Activated CD4-positive, CD25-positive, alpha-beta regulatory T cell treated with anti-CD3 and anti-CD28 coated beads, Interleukin-2, amount 50 U/mL, for 72 hours (primary cell): ENCODE data around the gene FUT3.
"Not testable (repeated sequence)": the region's sequence is repeated elsewhere in the genome, so short reads cannot be mapped to it uniquely, and the experiment has no call there.

Experiments
- DNase-seq: peaks from one replicate; pipeline ENCODE4 v3.0.0; 2021

The FUT3 gene

DNA sequence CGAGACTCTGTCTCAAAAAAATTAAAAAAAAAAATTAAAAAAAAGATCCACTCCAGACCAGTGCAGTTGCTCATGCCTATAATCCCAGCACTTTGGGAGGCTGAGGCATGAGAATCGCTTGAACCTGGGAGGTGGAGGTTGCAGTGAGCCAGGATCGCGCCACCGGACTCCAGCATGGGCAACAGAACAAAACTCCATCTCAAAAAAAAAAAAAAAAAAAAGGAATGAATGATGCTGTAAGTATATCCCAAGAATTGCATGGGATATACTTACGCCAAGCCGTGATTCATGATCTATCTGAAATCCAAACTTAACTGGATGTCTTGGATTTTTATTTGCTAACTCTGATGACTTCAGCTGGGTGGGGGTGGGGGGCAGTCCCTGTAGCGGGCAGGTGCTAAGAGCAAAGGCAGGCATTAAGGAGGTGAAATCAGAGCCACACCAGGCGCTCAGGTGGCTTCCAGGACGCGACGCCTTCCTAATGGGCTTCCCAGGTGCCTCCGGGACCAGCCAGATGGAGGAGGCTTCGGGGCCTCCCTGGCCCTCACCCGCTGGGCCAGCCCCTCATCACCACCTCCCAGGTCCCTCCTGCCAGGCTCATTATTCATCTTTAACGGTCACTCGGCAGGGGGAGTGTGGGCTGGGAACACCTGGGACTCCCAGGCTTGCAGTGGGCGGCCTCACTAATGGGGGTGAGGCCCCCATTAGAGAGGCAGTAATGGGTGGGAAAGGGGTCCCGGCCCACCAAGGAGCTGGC is 30.5 kb upstream of the FUT3 start:
- no peak for DNase-seq

- no peak for DNase-seq
These were observed 29.4 kb upstream of the FUT3 start for GRCh38 chr19:5880604-5881078.

DNA sequence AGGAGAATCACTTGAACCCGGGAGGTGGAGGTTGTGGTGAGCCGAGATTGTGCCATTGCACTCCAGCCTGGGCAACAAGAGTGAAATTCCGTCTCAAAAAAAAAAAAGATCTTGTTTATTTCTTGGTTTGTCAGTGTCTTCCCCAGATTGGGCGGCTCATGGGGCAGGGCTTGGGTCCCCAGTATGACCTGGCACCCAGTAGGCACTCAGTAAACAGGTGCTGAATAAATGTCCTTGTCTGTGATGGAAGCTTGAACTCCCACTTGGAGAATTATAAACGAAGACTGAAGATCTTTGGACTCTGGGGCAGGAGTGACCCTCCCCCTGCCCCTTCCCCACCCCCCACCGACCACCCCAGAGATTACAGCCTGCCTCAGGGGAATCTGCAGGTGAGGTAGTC is 28.9 kb upstream of the FUT3 start:
- no peak for DNase-seq

DNA sequence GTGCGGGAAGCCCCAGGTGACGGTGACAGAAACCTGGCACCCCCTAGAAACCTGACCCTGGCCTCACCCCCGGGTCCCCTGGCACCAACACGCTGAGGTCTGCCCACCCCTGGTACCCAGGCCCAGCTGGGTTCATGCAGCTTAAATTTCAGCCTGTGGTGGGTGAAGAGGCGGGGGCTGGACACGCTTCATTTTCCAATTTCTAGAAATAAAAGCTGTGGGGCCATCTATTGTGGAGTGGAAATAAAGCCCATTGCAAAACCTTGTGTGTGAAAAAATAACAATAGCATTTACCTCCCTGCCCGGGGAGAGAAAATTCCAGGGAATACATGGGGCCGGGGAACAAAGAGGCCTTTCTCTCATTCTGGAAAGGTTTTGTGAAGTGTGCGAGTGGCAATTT is 26.6 kb upstream of the FUT3 start:
- no peak for DNase-seq

- DNase-seq: no peak
These were observed 26.2 kb upstream of the FUT3 start for GRCh38 chr19:5877427-5877826.

GRCh38 chr19:5874496-5874895 is 23.2 kb upstream of the FUT3 start:
- not testable (repeated sequence) for DNase-seq

DNA sequence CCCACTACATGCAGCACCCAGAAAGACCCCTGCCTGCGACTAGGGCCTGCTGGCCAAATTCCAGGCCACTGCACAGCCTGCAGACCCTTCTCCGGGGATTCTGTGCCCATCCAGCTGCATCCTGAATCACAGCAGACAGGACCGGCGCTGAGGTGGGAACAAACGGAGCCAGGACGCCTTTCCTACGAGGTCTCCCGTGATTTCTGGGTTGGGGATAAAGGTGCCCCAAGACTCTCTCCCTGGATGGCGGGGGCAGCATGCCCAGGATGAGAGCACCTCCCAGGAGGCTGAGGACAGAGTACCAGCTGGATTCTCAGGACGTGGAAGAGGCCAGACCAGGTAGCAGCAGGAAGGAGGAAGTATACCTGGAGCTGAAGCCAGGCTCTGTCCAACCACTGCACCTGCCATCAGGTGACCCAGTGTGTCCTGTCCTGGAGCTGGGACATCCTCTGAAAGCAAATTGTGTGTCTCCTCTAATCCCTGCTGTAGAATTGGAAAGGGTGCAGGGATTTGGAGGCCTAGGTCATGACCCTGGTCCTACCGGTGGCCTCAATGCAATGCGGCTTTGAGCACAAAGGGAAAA is 22.5 kb upstream of the FUT3 start:
- DNase-seq: no peak

GRCh38 chr19:5870986-5871394 is 19.7 kb upstream of the FUT3 start:
- no peak for DNase-seq

GRCh38 chr19:5867201-5868136 is 16.2 kb upstream of the FUT3 start:
- no peak for DNase-seq

GRCh38 chr19:5865772-5866171 is 14.5 kb upstream of the FUT3 start:
- DNase-seq: no peak

- DNase-seq: no peak
These were observed 13.7 kb upstream of the FUT3 start for GRCh38 chr19:5864725-5865486.

DNA sequence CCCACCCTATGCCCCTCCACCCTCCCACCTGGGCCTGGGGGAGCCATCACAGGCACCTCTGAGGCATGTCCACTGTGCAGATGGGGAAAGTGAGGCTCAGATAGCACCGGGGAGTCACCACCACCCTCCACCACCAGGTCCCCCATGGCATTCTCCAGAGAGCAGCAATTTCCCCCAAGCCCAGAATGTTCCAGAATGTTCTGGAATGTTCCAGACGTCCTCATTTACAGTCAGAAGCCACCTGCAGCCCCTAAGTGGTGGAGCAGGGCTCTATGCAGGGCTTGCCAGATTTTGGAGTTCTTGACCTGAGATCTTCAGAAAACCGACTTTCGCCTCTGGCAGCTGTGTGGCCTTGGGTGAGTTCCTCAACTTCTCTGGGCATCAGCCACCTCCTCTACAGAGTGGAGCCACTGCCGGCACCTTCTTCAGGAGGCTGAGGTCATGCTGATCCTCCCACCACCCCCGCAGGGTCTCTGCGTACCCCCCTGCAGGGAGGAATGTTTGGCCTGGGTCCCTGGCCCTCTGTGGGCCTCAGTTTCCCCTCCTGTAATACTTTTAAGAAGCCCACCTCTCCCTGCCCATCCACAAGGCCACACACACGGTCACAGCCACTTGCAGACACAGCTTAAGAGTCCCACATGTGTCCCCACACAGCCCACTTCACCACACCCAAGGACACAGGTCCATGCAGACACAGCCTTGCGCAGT is 12.9 kb upstream of the FUT3 start:
- no peak for DNase-seq

- no peak for DNase-seq
These were observed 11.9 kb upstream of the FUT3 start for GRCh38 chr19:5863030-5863665.

- no peak for DNase-seq
These were observed 6.2 kb upstream of the FUT3 start for GRCh38 chr19:5857203-5858081.

GRCh38 chr19:5855151-5855550 is 3.9 kb upstream of the FUT3 start:
- not testable (repeated sequence) for DNase-seq

- DNase-seq: not testable (repeated sequence)
These were observed 2.9 kb upstream of the FUT3 start for GRCh38 chr19:5854121-5854520.

DNA sequence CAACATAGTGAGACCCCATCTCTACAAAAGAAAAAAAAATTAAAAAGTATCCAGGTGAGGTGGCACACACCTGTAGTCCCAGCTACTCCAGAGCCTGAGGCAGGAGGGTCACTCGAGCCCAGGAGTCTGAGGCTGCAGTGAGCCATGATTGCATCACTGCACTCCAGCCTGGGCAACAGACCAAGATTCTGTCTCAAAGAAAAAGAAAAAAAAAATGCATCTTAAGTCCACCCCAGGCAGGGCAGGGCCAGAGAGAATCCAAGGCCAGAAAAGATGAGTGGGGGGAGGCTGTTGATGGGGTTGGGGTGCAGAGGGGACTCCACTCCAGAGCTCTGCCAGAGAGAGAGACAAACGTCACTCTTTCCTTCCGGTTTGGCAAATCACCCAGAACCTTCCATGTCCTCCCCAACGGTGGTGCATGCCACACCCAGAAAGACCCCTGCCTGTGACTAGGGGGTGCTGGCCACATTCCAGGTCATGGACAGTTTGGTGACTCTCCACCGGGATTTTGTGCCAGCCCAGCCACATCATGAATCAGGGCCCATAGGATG is 431 bp downstream of the FUT3 start:
- no peak for DNase-seq

DNA sequence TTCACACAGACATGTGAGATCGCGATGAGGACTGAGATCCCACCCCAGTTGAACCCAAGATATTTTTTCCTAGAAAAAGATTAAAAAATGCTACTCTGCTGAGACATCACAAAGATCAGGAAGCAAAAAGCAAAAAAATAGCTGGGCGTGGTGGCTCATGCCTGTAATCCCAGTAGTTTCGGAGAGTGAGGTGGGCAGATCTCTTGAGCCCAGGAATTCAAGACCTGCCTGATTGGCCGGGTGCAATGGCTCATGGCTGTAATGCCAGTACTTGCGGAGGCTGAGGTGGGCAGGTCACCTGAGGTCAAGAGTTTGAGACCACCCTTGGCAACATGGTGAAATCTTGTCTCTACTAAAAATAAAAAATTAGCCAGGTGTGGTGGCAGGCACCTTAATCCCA is 1.1 kb downstream of the FUT3 start:
- no peak for DNase-seq

GRCh38 chr19:5848621-5849020 is 2.6 kb downstream of the FUT3 start:
- not testable (repeated sequence) for DNase-seq

- DNase-seq: not testable (repeated sequence)
These were observed 3.4 kb downstream of the FUT3 start for GRCh38 chr19:5847846-5848245.
